CD4-positive, alpha-beta T cell (primary cell): ENCODE measurements around the gene B2M. TPM values are rescaled to one million over a fixed set of nuclear protein-coding genes. Genes with fewer than 3 reads are reported as not detected.

Experiments used
- ATAC-seq: fragments of 200-7000 bp; cut with Tn5 transposase; one replicate; pipeline ENCODE4 v1.10.0; 2022; ENCODE audit warnings: mild to moderate bottlenecking; ENCODE audit not compliant: poor library complexity
- CTCF ChIA-PET: fragments of 350-600 bp; sonication (Branson Sonifier 250); formaldehyde crosslinking; loops from one replicate; lab custom pipeline; 2021; ENCODE audit warnings: antibody characterized with exemption, inconsistent platforms; lab: Charles Lee
- POLR2A ChIA-PET: fragments of 350-600 bp; sonication (Branson Sonifier 250); formaldehyde crosslinking; loops from one replicate; lab custom pipeline; 2021; ENCODE audit warnings: antibody characterized with exemption, inconsistent platforms; lab: Charles Lee
- DNase-seq, 14 experiments: peaks; one replicate each; pipeline ENCODE4 v3.0.0-alpha.2; 2013 to 2020; ENCODE audit warnings: mixed read lengths in 2 of 14
- H3K27ac ChIP-seq, 2 donors: one replicate each; pipeline versions ENCODE4 v1.5.1 to v1.7.0; 2013; ENCODE audit warnings: low read length in 2 of 2, low read depth in 1 of 2, mild to moderate bottlenecking in 1 of 2
- H3K27me3 ChIP-seq, 2 experiments: 1 replicate in 1 of 2; 2 replicates in 1 of 2; pipeline versions ENCODE4 v1.6.1 to v1.7.0; 2013; ENCODE audit warnings: low read length in 2 of 2, control low read depth in 1 of 2, mild to moderate bottlenecking in 1 of 2, moderate library complexity in 1 of 2; ENCODE audit not compliant: insufficient read depth in 2 of 2, control insufficient read depth in 1 of 2
- H3K36me3 ChIP-seq: one replicate; pipeline ENCODE4 v1.6.1; 2013; ENCODE audit warnings: low read length, control low read depth; ENCODE audit not compliant: insufficient read depth
- H3K4me1 ChIP-seq: one replicate; pipeline ENCODE4 v1.6.1; 2013; ENCODE audit warnings: low read length, control low read depth; ENCODE audit not compliant: insufficient read depth
- H3K4me3 ChIP-seq: one replicate; pipeline ENCODE4 v1.5.1; 2013; ENCODE audit warnings: mild to moderate bottlenecking, low read length, moderate library complexity
- H3K9me3 ChIP-seq, 2 experiments: 1 replicate in 1 of 2; 2 replicates in 1 of 2; pipeline versions ENCODE4 v1.6.1 to v1.7.0; 2013; ENCODE audit warnings: low read length in 2 of 2, mild to moderate bottlenecking in 2 of 2, control low read depth in 1 of 2, moderate library complexity in 1 of 2; ENCODE audit not compliant: control insufficient read depth in 1 of 2, insufficient read depth in 1 of 2
- H3K27ac Mint-ChIP-seq: one replicate; pipeline ENCODE4 v1.8.0; 2020; ENCODE audit warnings: mixed read lengths
- H3K27me3 Mint-ChIP-seq: one replicate; pipeline ENCODE4 v1.8.0; 2021; ENCODE audit warnings: mixed read lengths
- H3K36me3 Mint-ChIP-seq: one replicate; pipeline ENCODE4 v1.8.0; 2021; ENCODE audit warnings: low read depth, mixed read lengths
- H3K4me1 Mint-ChIP-seq: one replicate; pipeline ENCODE4 v1.8.0; 2021; ENCODE audit warnings: low read depth, mixed read lengths
- H3K4me3 Mint-ChIP-seq: one replicate; pipeline ENCODE4 v1.8.0; 2020; ENCODE audit warnings: mild to moderate bottlenecking, mixed read lengths
- H3K9me3 Mint-ChIP-seq: one replicate; pipeline ENCODE4 v1.8.0; 2020; ENCODE audit warnings: mixed read lengths
- CTCF ChIP-seq: fragments of 200-600 bp; IDR thresholded peaks from one replicate; pipeline ENCODE4 v1.8.0; 2022; ENCODE audit warnings: antibody characterized with exemption, mild to moderate bottlenecking
- intact Hi-C, 2 experiments: fragments of 100-400 bp; cut with DNase I in 1 of 2; cut with micrococcal nuclease in 1 of 2; formaldehyde crosslinking; loops; one replicate each; pipeline versions ENCODE4 v1.15.1 to v1.9.0; 2023 to 2025; cut with DNase I, micrococcal nuclease
- total RNA-seq, 174 experiments: library from RNA in 2 of 174; stranded (reverse) in 2 of 174; gene quantifications; one replicate each; pipeline ENCODE4 v1.2.3 and lab custom pipeline; 2021 to 2026

B2M gene
- total RNA-seq, 2 experiments from 2014 or later, result 4,357 to 4,503 TPM

- ChIA-PET POLR2A (interaction anchor here (0.8 to 38.3 kb wide), 21 partner anchors 14 to 488 kb away, joined by 3 to 4232 read pairs (median 5); partner anchors contain the start of genes CTDSPL2, EIF3J, SPG11 and TRIM69), CTCF (interaction anchor here (0.8 to 5.8 kb wide), 7 partner anchors 10 to 106 kb away, joined by 3 to 115 read pairs (median 19); partner anchors contain the start of genes SPG11 and TRIM69)
- Histone ChIP-seq H3K9me3 (no peaks in the 10 kb centered on the region), H3K4me1 (peaks cover 36% of the 10 kb centered on the region), H3K27ac (peak overlapping the region; percentile 99 to 100), H3K36me3 (peaks cover 62% of the 10 kb centered on the region), H3K27me3 (no peaks in the 10 kb centered on the region), H3K4me3 (peak overlapping the region; percentile 83)
- ATAC-seq (peak; percentile 14), DNase-seq (peak; percentile 31 to 91 (median 60))
- Mint-ChIP-seq H3K9me3 (no peaks in the 10 kb centered on the region), H3K36me3 (peaks cover 91% of the 10 kb centered on the region), H3K27me3 (no peaks in the 10 kb centered on the region), H3K4me1 (peaks cover 76% of the 10 kb centered on the region), H3K27ac (peak overlapping the region; percentile 100), H3K4me3 (peak overlapping the region; percentile 96)
- no peak for TF ChIP-seq CTCF
- intact Hi-C loops, result loop anchor here in 1 of 2 experiments (2.0 kb wide), 1 partner anchor 24 kb away; the partner anchor contains the start of gene TRIM69
Measured at GRCh38 chr15:44712346-44713005, 1.2 kb downstream of the B2M start.

GRCh38 chr15:44713006-44713966, 2.0 kb downstream of the B2M start:
- Histone ChIP-seq H3K27me3 (no peaks in the 10 kb centered on the region), H3K27ac (peak overlapping the region; percentile 99 to 100), H3K4me3 (peak overlapping the region; percentile 83), H3K9me3 (no peaks in the 10 kb centered on the region), H3K36me3 (peaks cover 65% of the 10 kb centered on the region), H3K4me1 (peaks cover 38% of the 10 kb centered on the region)
- DNase-seq (peak in 3 of 14 experiments; percentile 62 to 71 (median 67)), ATAC-seq (no peak)
- Mint-ChIP-seq H3K36me3 (peaks cover 92% of the 10 kb centered on the region), H3K4me3 (peak overlapping the region; percentile 96), H3K9me3 (no peaks in the 10 kb centered on the region), H3K27ac (peak overlapping the region; percentile 100), H3K4me1 (peaks cover 78% of the 10 kb centered on the region), H3K27me3 (no peaks in the 10 kb centered on the region)
- peak; percentile 18 for TF ChIP-seq CTCF
- ChIA-PET CTCF (interaction anchor here (0.8 to 5.8 kb wide), 8 partner anchors 9 to 106 kb away, joined by 3 to 115 read pairs (median 6); partner anchors contain the start of genes SPG11 and TRIM69), POLR2A (interaction anchor here (0.8 to 38.3 kb wide), 17 partner anchors 10 to 913 kb away, joined by 3 to 4232 read pairs (median 5); partner anchors contain the start of genes CTDSPL2, EIF3J, HYPK and SERINC4)
- intact Hi-C loops, result loop anchor here in 1 of 2 experiments (2.0 kb wide), 1 partner anchor 24 kb away; the partner anchor contains the start of gene TRIM69
